ENCODE results near the gene DCN. TPM values are rescaled to one million over a fixed set of nuclear protein-coding genes. Genes with fewer than 3 reads are reported as not detected.

The DCN gene
- total RNA-seq, 2 experiments from 2014 or later, result not detected

- H3K4me1 Mint-ChIP-seq (ENCODE audit: low read depth), result no peaks in the 10 kb centered on the region
- ChIA-PET CTCF (no interaction called here), POLR2A (no interaction called here)
- H3K9me3 ChIP-seq (ENCODE audit: control insufficient read depth in 1 of 2, insufficient read depth in 1 of 2, low read length in 2 of 2), result peaks cover 9 to 11% of the 10 kb centered on the region in 2 experiments
- no peak overlapping the region for H3K27ac ChIP-seq (ENCODE audit: low read depth in 1 of 2, low read length in 2 of 2)
- ATAC-seq (ENCODE audit: poor library complexity) (no peak), DNase-seq (no peak)
- peaks cover 13% of the 10 kb centered on the region for H3K9me3 Mint-ChIP-seq
- H3K27me3 Mint-ChIP-seq, result no peaks in the 10 kb centered on the region
- no peak overlapping the region for H3K4me3 Mint-ChIP-seq
- no peak overlapping the region for H3K27ac Mint-ChIP-seq
- no peaks in the 10 kb centered on the region for H3K4me1 ChIP-seq (ENCODE audit: insufficient read depth, low read length)
- H3K36me3 Mint-ChIP-seq (ENCODE audit: low read depth), result no peaks in the 10 kb centered on the region
- H3K27me3 ChIP-seq (ENCODE audit: control insufficient read depth in 1 of 2, insufficient read depth in 2 of 2, low read length in 2 of 2), result no peaks in the 10 kb centered on the region
- H3K4me3 ChIP-seq (ENCODE audit: low read length), result no peak overlapping the region
- no peak for TF ChIP-seq CTCF (IDR thresholded peaks at IDR 0.05)
- intact Hi-C loops (cut with DNase I, micrococcal nuclease), result no loop called here
- no peaks in the 10 kb centered on the region for H3K36me3 ChIP-seq (ENCODE audit: insufficient read depth, low read length)
Measured at GRCh38 chr12:91094032-91094662, 88.5 kb downstream of the DCN start.

- peaks cover 9 to 15% of the 10 kb centered on the region in 2 experiments for H3K9me3 ChIP-seq (ENCODE audit: control insufficient read depth in 1 of 2, insufficient read depth in 1 of 2, low read length in 2 of 2)
- DNase-seq, result no peak
- H3K27me3 Mint-ChIP-seq, result no peaks in the 10 kb centered on the region
- H3K36me3 Mint-ChIP-seq (ENCODE audit: low read depth), result no peaks in the 10 kb centered on the region
- H3K27me3 ChIP-seq (ENCODE audit: control insufficient read depth in 1 of 2, insufficient read depth in 2 of 2, low read length in 2 of 2), result no peaks in the 10 kb centered on the region
- no peak overlapping the region for H3K4me3 ChIP-seq (ENCODE audit: low read length)
- no peak for TF ChIP-seq CTCF (IDR thresholded peaks at IDR 0.05)
- H3K4me1 Mint-ChIP-seq (ENCODE audit: low read depth), result no peaks in the 10 kb centered on the region
- POLR2A ChIA-PET, result no interaction called here
- ATAC-seq (ENCODE audit: poor library complexity), result no peak
- no peaks in the 10 kb centered on the region for H3K36me3 ChIP-seq (ENCODE audit: insufficient read depth, low read length)
- intact Hi-C loops (cut with DNase I, micrococcal nuclease), result no loop called here
- no peak overlapping the region for H3K27ac Mint-ChIP-seq
- CTCF ChIA-PET, result interaction anchor here (1.0 kb wide), 1 partner anchor 10 kb away, joined by 3 read pairs; no protein-coding TSS in a partner anchor
- no peaks in the 10 kb centered on the region for H3K4me1 ChIP-seq (ENCODE audit: insufficient read depth, low read length)
- H3K4me3 Mint-ChIP-seq, result no peak overlapping the region
- H3K9me3 Mint-ChIP-seq, result peaks cover 18% of the 10 kb centered on the region
- no peak overlapping the region for H3K27ac ChIP-seq (ENCODE audit: low read depth in 1 of 2, low read length in 2 of 2)
Measured at GRCh38 chr12:91093341-91093740, 89.3 kb downstream of the DCN start.

- no peak overlapping the region for H3K4me3 Mint-ChIP-seq
- POLR2A ChIA-PET, result no interaction called here
Measured at GRCh38 chr12:91091916-91092715, 90.5 kb downstream of the DCN start.

More at GRCh38 chr12:91091916-91092715, 90.5 kb downstream of the DCN start:
- CTCF ChIA-PET, result interaction anchor here (1.0 kb wide), 1 partner anchor 11 kb away, joined by 3 read pairs; no protein-coding TSS in a partner anchor
- H3K4me1 Mint-ChIP-seq (ENCODE audit: low read depth), result no peaks in the 10 kb centered on the region
- no peak overlapping the region for H3K27ac Mint-ChIP-seq
- Histone ChIP-seq H3K36me3 (ENCODE audit: insufficient read depth, low read length) (no peaks in the 10 kb centered on the region), H3K27me3 (ENCODE audit: control insufficient read depth in 1 of 2, insufficient read depth in 2 of 2, low read length in 2 of 2) (no peaks in the 10 kb centered on the region), H3K27ac (ENCODE audit: low read depth in 1 of 2, low read length in 2 of 2) (no peak overlapping the region), H3K9me3 (ENCODE audit: control insufficient read depth in 1 of 2, insufficient read depth in 1 of 2, low read length in 2 of 2) (peaks cover 9 to 15% of the 10 kb centered on the region in 2 experiments), H3K4me3 (ENCODE audit: low read length) (no peak overlapping the region), H3K4me1 (ENCODE audit: insufficient read depth, low read length) (no peaks in the 10 kb centered on the region)
- no peak for TF ChIP-seq CTCF (IDR thresholded peaks at IDR 0.05)
- intact Hi-C loops (cut with DNase I, micrococcal nuclease), result no loop called here
- H3K36me3 Mint-ChIP-seq (ENCODE audit: low read depth), result no peaks in the 10 kb centered on the region
- H3K9me3 Mint-ChIP-seq, result peaks cover 18% of the 10 kb centered on the region
- no peak for DNase-seq
- H3K27me3 Mint-ChIP-seq, result no peaks in the 10 kb centered on the region
- no peak for ATAC-seq (ENCODE audit: poor library complexity)

Other genes with a start within 250 kb of the DCN start
- gene CCER1, start 227.6 kb downstream of the DCN start, total RNA-seq, result not detected
- gene EPYC, start 177.8 kb downstream of the DCN start, total RNA-seq, result not detected
- not detected for gene KERA, start 124.8 kb downstream of the DCN start, total RNA-seq
- gene LUM, start 71.3 kb downstream of the DCN start, total RNA-seq, result not detected